T-cell (primary cell): ENCODE measurements around the gene MORC1. TPM values are rescaled to one million over a fixed set of nuclear protein-coding genes. Genes with fewer than 3 reads are reported as not detected.

Experiments used
- ATAC-seq, 4 experiments: fragments of 200-7000 bp in 3 of 4; fragments of 150-1000 bp in 1 of 4; cut with Tn5 transposase; replicated peaks in 1 of 4; 1 replicate in 3 of 4; 2 replicates in 1 of 4; pipeline ENCODE4 v1.10.0; 2021; ENCODE audit warnings: moderate library complexity in 3 of 4, mild to moderate bottlenecking in 2 of 4, moderate number of reproducible peaks in 1 of 4
- CTCF ChIA-PET, 2 donors: fragments of 300-600 bp; sonication (Branson Sonifier 250); formaldehyde crosslinking; loops; one replicate each; lab custom pipeline; 2022; ENCODE audit warnings: antibody characterized with exemption in 2 of 2; lab: Charles Lee
- POLR2A ChIA-PET, 2 donors: fragments of 300-600 bp; sonication (Branson Sonifier 250); formaldehyde crosslinking; loops; one replicate each; lab custom pipeline; 2022; ENCODE audit warnings: antibody characterized with exemption in 2 of 2; lab: Charles Lee
- DNase-seq, 35 experiments: peaks; one replicate each; pipeline versions ENCODE4 v3.0.0 to v3.0.0-alpha.2; 2013 to 2023
- H3K27ac ChIP-seq: one replicate; pipeline ENCODE4 v1.5.1; 2013; ENCODE audit warnings: low read length
- H3K27me3 ChIP-seq, 2 experiments: replicated peaks in 1 of 2; 1 replicate in 1 of 2; 2 replicates in 1 of 2; pipeline versions ENCODE4 v1.6.1 to v1.7.0; 2013; ENCODE audit warnings: low read length in 1 of 2, mixed read lengths in 1 of 2; ENCODE audit not compliant: control insufficient read depth in 2 of 2, insufficient read depth in 2 of 2; ENCODE audit errors: extremely low read depth in 1 of 2
- H3K36me3 ChIP-seq, 2 donors: 1 replicate in 1 of 2; 2 replicates in 1 of 2; pipeline versions ENCODE4 v1.6.1 to v1.7.0; 2013; ENCODE audit warnings: low read length in 1 of 2; ENCODE audit not compliant: control insufficient read depth in 2 of 2, insufficient read depth in 1 of 2; ENCODE audit errors: extremely low read depth in 1 of 2
- H3K4me1 ChIP-seq, 2 experiments: 1 replicate in 1 of 2; 2 replicates in 1 of 2; pipeline versions ENCODE4 v1.6.1 to v1.7.0; 2013; ENCODE audit warnings: low read length in 2 of 2, mixed read lengths in 1 of 2; ENCODE audit not compliant: insufficient read depth in 2 of 2, control insufficient read depth in 1 of 2; ENCODE audit errors: extremely low read depth in 1 of 2
- H3K4me3 ChIP-seq, 2 donors: 1 replicate in 1 of 2; 2 replicates in 1 of 2; pipeline versions ENCODE4 v1.5.1 to v1.7.0; 2013; ENCODE audit warnings: mild to moderate bottlenecking in 2 of 2, low read length in 1 of 2, moderate library complexity in 1 of 2; ENCODE audit not compliant: control insufficient read depth in 1 of 2; ENCODE audit errors: extremely low read depth in 1 of 2
- H3K9me3 ChIP-seq: 2 replicates; pipeline ENCODE4 v1.7.0; 2013
- H3K27ac Mint-ChIP-seq, 2 donors: one replicate each; pipeline ENCODE4 v1.8.0; 2020 to 2021; ENCODE audit warnings: mild to moderate bottlenecking in 2 of 2, mixed read lengths in 2 of 2
- H3K27me3 Mint-ChIP-seq, 2 donors: one replicate each; pipeline ENCODE4 v1.8.0; 2021 to 2022; ENCODE audit warnings: mixed read lengths in 2 of 2
- H3K36me3 Mint-ChIP-seq: one replicate; pipeline ENCODE4 v1.8.0; 2021; ENCODE audit warnings: mixed read lengths
- H3K4me1 Mint-ChIP-seq, 3 donors: one replicate each; pipeline ENCODE4 v1.8.0; 2020 to 2022; ENCODE audit warnings: mixed read lengths in 3 of 3, mild to moderate bottlenecking in 1 of 3
- H3K4me3 Mint-ChIP-seq, 3 donors: one replicate each; pipeline ENCODE4 v1.8.0; 2020 to 2022; ENCODE audit warnings: mild to moderate bottlenecking in 3 of 3, mixed read lengths in 3 of 3, moderate library complexity in 3 of 3
- H3K9me3 Mint-ChIP-seq, 3 donors: one replicate each; pipeline ENCODE4 v1.8.0; 2020 to 2022; ENCODE audit warnings: mixed read lengths in 3 of 3
- WGBS: methylation state at CpG from one replicate; pipeline ENCODE4 v1.1.5; 2013; ENCODE audit warnings: missing lambda C conversion rate; ENCODE audit not compliant: insufficient coverage; 5-methylcytosine and 5-hydroxymethylcytosine counted together
- total RNA-seq, 35 experiments: library from RNA in 6 of 35; stranded (reverse) in 6 of 35; fragments of 120-200 nt in 1 of 35; gene quantifications; one replicate each; pipeline versions ENCODE4 v1.2.1 to v1.2.4 and lab custom pipeline; 2013 to 2026

Gene MORC1
- total RNA-seq, 5 donors from 2014 or later (not counting 1 experiment from before 2014, with no cell fraction given): not detected

GRCh38 chr3:109132801-109133473, 15.0 kb upstream of the MORC1 start:
- Mint-ChIP-seq H3K27me3 (peaks cover 0 to 1% of the 10 kb centered on the region in 2 donors), H3K27ac (no peak overlapping the region), H3K4me1 (no peaks in the 10 kb centered on the region), H3K9me3 (peaks cover 2 to 4% (median 4%) of the 10 kb centered on the region in 3 donors), H3K4me3 (no peak overlapping the region), H3K36me3 (no peaks in the 10 kb centered on the region)
- Histone ChIP-seq H3K4me3 (no peak overlapping the region), H3K9me3 (no peaks in the 10 kb centered on the region), H3K27ac (no peak overlapping the region), H3K4me1 (no peaks in the 10 kb centered on the region), H3K36me3 (no peaks in the 10 kb centered on the region), H3K27me3 (no peaks in the 10 kb centered on the region)
- DNase-seq (no peak), ATAC-seq (no peak)
- no CpG with 5 or more reads among the region's 5 CpGs for WGBS
- ChIA-PET CTCF (interaction anchor here in 1 of 2 donors (0.6 kb wide), 1 partner anchor 93 kb away, joined by 3 read pairs; no protein-coding TSS in a partner anchor), POLR2A (no interaction called here)

DNA sequence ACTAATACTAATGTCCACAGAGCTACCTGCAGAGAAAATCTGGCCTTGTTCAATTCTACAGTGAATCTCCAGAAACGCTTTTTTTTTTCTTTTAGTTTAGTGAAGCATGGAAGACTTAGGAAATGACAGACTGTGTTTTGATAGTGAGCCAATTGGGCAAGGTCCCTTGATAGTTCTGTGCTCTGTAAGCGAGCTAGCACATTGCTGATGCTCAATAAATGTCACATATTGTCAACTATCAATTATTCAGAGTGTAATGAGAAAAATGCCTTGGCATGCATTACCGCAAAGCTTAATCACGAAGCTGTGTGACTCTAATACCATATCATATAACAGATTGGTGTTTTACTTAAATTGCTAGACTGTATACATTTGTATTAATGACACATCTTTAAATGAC, 13.3 kb upstream of the MORC1 start:
- CTCF ChIA-PET: no interaction called here
- Histone ChIP-seq H3K27ac (no peak overlapping the region), H3K4me1 (no peaks in the 10 kb centered on the region), H3K36me3 (no peaks in the 10 kb centered on the region), H3K27me3 (no peaks in the 10 kb centered on the region), H3K9me3 (no peaks in the 10 kb centered on the region), H3K4me3 (no peak overlapping the region)
- H3K9me3 Mint-ChIP-seq: peaks cover 2 to 4% (median 4%) of the 10 kb centered on the region in 3 donors
- ATAC-seq: no peak
- no peak for DNase-seq
- peaks cover 0 to 1% of the 10 kb centered on the region in 2 donors for H3K27me3 Mint-ChIP-seq
- no peaks in the 10 kb centered on the region for H3K4me1 Mint-ChIP-seq
- H3K36me3 Mint-ChIP-seq: no peaks in the 10 kb centered on the region
- H3K27ac Mint-ChIP-seq: no peak overlapping the region
- no CpG with 5 or more reads among the region's 4 CpGs for WGBS
- POLR2A ChIA-PET: no interaction called here
- no peak overlapping the region for H3K4me3 Mint-ChIP-seq

DNA sequence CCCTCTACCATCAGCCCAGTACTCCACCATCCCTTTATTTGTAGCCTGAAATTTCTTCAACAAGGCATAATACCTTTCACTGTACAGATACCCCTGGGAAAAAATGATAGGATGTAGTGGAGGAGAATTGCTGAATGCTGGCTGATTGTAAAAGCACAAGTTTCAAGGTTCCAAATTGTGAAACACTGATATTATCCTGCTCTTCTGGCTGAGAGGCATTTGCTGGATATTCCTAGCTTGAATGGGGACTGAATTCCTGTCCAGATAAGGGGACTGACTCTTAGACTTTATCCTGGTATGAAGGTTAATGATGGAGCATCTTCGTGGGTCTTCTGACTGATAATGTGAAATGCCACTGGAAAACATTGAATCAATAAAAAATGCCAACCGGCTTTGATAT, 9.6 kb upstream of the MORC1 start:
- DNase-seq: no peak
- H3K4me3 Mint-ChIP-seq: no peak overlapping the region
- Histone ChIP-seq H3K36me3 (no peaks in the 10 kb centered on the region), H3K27me3 (no peaks in the 10 kb centered on the region), H3K4me1 (no peaks in the 10 kb centered on the region), H3K9me3 (no peaks in the 10 kb centered on the region), H3K4me3 (no peak overlapping the region), H3K27ac (no peak overlapping the region)
- H3K27ac Mint-ChIP-seq: no peak overlapping the region
- no peaks in the 10 kb centered on the region for H3K36me3 Mint-ChIP-seq
- no peak for ATAC-seq
- peaks cover 4 to 7% (median 4%) of the 10 kb centered on the region in 3 donors for H3K9me3 Mint-ChIP-seq
- WGBS: 57% methylated on average over 1 of the region's 2 CpGs
- no peaks in the 10 kb centered on the region for H3K4me1 Mint-ChIP-seq
- peaks cover 0 to 1% of the 10 kb centered on the region in 2 donors for H3K27me3 Mint-ChIP-seq
- POLR2A ChIA-PET: no interaction called here
- CTCF ChIA-PET: no interaction called here

DNA sequence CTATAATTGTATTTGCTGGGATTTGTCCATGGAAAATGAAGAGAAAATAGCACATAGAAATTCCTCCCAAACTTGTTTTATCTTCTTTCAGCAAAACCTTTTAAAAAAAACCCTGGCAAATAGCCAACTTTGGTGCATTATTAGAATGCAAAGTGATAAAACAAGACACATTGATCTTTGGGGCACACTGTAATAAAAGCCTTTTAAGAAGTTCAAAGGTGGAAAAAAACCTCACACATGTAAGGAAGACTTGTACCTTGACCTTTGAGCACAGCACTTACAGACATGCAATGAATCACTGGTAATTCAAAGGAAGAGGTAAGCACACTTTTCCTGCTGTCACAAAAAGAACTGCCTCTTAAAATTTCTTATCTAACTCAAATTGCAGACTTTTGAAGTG, 8.0 kb upstream of the MORC1 start:
- H3K27ac ChIP-seq: no peak overlapping the region
- ChIA-PET CTCF (no interaction called here), POLR2A (no interaction called here)
- Mint-ChIP-seq H3K36me3 (no peaks in the 10 kb centered on the region), H3K4me3 (no peak overlapping the region), H3K4me1 (no peaks in the 10 kb centered on the region), H3K27ac (no peak overlapping the region), H3K9me3 (peaks cover 4 to 7% (median 4%) of the 10 kb centered on the region in 3 donors), H3K27me3 (no peaks in the 10 kb centered on the region)
- no peak for ATAC-seq
- H3K27me3 ChIP-seq: no peaks in the 10 kb centered on the region
- no peaks in the 10 kb centered on the region for H3K36me3 ChIP-seq
- no peak for DNase-seq
- no peaks in the 10 kb centered on the region for H3K4me1 ChIP-seq
- no peak overlapping the region for H3K4me3 ChIP-seq
- no peaks in the 10 kb centered on the region for H3K9me3 ChIP-seq

DNA sequence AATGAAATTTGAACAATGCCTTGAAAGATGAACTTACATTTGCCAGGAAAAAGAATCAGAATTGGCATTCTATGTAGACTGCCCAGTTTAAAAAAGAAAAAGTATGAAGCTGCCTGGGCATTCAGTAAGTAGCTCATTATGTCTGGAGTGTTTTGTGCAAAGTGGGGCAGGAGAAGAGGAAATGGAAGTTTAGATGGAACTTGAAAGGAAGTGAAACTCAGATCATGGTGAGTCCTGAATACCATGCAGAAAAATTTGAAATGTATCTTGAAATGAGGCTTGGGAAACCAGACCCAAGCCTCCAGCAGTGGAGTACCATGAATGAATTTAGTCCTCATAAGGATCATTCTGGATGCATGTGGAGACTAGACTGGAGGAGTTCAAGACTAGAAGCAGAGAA, 4.8 kb upstream of the MORC1 start:
- no peak overlapping the region for H3K27ac ChIP-seq
- no peaks in the 10 kb centered on the region for H3K4me1 Mint-ChIP-seq
- ChIA-PET POLR2A (interaction anchor here in 1 of 2 donors (0.6 kb wide), 1 partner anchor 9 kb away, joined by 3 read pairs; no protein-coding TSS in a partner anchor), CTCF (no interaction called here)
- no peaks in the 10 kb centered on the region for H3K9me3 ChIP-seq
- H3K27me3 Mint-ChIP-seq: no peaks in the 10 kb centered on the region
- H3K4me3 Mint-ChIP-seq: no peak overlapping the region
- ATAC-seq: no peak
- H3K27me3 ChIP-seq: no peaks in the 10 kb centered on the region
- H3K27ac Mint-ChIP-seq: no peak overlapping the region
- no peaks in the 10 kb centered on the region for H3K36me3 Mint-ChIP-seq
- H3K4me1 ChIP-seq: no peaks in the 10 kb centered on the region
- H3K4me3 ChIP-seq: no peak overlapping the region
- H3K9me3 Mint-ChIP-seq: peaks cover 0 to 5% (median 0%) of the 10 kb centered on the region in 3 donors
- no peak for DNase-seq
- no peaks in the 10 kb centered on the region for H3K36me3 ChIP-seq

DNA sequence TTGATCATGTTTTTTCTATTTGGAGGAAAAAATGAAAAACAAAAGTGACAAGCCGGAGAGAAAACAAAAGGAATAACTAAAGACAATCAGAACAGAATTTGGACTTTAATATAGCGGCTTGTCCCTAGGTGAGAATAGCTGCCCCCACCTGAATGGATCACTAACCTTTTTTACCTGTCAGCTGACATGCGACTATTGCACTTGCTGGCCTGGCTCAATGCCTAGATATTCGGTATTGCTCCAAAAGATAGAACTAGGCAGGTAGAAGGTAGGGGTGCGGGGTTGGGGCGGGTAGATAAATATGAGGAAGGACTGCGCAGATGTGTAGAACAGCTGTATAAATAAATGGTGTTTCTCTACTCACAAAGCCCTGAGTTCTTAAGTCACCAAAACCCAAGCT, 650 bp upstream of the MORC1 start:
- Histone ChIP-seq H3K9me3 (no peaks in the 10 kb centered on the region), H3K27ac (no peak overlapping the region), H3K27me3 (no peaks in the 10 kb centered on the region), H3K4me3 (no peak overlapping the region), H3K4me1 (no peaks in the 10 kb centered on the region), H3K36me3 (no peaks in the 10 kb centered on the region)
- H3K36me3 Mint-ChIP-seq: no peaks in the 10 kb centered on the region
- no peak overlapping the region for H3K27ac Mint-ChIP-seq
- ChIA-PET CTCF (no interaction called here), POLR2A (no interaction called here)
- peaks cover 2 to 8% of the 10 kb centered on the region in 2 donors for H3K27me3 Mint-ChIP-seq
- 100% methylated on average over 3 of the region's 7 CpGs for WGBS
- peaks cover 0 to 5% (median 0%) of the 10 kb centered on the region in 3 donors for H3K9me3 Mint-ChIP-seq
- no peaks in the 10 kb centered on the region for H3K4me1 Mint-ChIP-seq
- no peak for ATAC-seq
- no peak overlapping the region for H3K4me3 Mint-ChIP-seq
- no peak for DNase-seq
